ENCODE data around the gene KRTAP6-3.

Gene KRTAP6-3

DNA sequence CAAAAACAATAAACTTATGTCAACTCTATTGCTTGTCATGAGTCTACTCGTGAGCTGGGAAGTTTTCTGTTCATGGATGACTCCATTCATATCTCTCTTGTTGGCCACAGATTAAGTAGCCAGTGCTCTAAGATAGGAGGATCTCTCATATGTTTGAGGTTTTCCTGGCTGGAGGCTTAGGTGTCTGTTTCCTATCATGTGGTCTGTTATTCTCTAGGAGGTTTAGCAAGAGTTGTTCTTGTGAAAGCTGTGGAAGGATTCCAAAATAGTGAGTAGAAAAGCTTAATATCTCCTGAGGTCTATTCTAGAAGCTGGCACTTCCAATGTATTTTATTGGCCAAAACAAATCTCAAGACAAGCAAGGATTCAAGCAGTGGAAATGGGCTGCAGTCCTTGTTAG is 37.0 kb downstream of the KRTAP6-3 start:
- Histone ChIP-seq H3K4me1 (ENCODE audit: control insufficient read depth, insufficient read depth, low read length) (no peaks in the 10 kb centered on the region), H3K27me3 (ENCODE audit: control insufficient read depth, insufficient read depth, low read length) (no peaks in the 10 kb centered on the region), H3K4me3 (ENCODE audit: low read length) (no peak overlapping the region), H3K36me3 (ENCODE audit: control insufficient read depth, insufficient read depth, low read length) (no peaks in the 10 kb centered on the region), H3K9ac (ENCODE audit: low read length) (no peak overlapping the region), H3K9me3 (ENCODE audit: control insufficient read depth, low read length) (no peaks in the 10 kb centered on the region)

DNA sequence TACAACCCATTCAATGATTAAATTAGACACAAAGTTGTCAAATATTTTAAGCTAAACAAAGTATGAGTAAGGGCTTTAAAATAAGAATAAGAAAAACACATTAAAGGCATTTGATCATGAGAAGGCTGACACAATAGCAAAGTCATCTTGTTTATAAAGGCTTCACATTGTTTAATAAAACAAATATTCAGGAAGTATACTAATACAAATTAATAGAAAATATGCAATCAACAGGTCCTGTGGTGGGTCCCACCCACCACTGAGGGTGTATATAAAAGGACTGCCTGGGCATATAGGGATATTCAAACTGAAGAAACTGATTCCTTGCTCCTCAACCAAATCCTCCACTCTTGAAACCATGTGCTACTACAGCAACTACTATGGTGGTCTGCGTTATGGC is 42.7 kb downstream of the KRTAP6-3 start, which contains the start of gene KRTAP20-2:
Gene KRTAP20-2 (plus strand): TSS at position 301 of the 400 bp plus-strand sequence. CDS start 58 bp downstream, at position 359.
- H3K9ac ChIP-seq (ENCODE audit: low read length) = no peak within 1 kb of the TSS
- no peaks in the 10 kb centered on the region for H3K4me1 ChIP-seq (ENCODE audit: control insufficient read depth, insufficient read depth, low read length)
- no peak within 1 kb of the TSS for H3K4me3 ChIP-seq (ENCODE audit: low read length)
- H3K36me3 ChIP-seq (ENCODE audit: control insufficient read depth, insufficient read depth, low read length) = no peaks in the 10 kb centered on the region
- H3K27me3 ChIP-seq (ENCODE audit: control insufficient read depth, insufficient read depth, low read length) = no peaks in the 10 kb centered on the region
- no peaks in the 10 kb centered on the region for H3K9me3 ChIP-seq (ENCODE audit: control insufficient read depth, low read length)

DNA sequence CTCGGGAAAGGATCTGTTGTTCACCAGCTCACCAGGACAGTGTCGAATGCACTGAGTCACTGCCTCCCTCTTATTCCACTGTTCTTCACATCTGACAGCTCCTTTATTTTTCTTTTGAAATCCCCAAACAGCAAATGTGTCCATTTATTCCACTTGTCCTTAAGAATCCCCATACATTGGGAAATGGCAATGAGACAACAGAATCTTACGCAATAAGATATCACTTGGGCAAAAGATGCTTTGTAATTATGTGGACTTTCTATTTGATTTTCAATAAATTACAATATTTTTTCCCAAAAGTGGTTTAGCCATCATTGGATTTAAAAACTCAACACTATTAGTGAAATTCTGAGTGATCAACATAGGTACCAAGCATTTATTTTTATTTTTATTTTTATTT is 46.4 kb downstream of the KRTAP6-3 start:
- Histone ChIP-seq H3K4me1 (ENCODE audit: control insufficient read depth, insufficient read depth, low read length) (no peaks in the 10 kb centered on the region), H3K9ac (ENCODE audit: low read length) (no peak overlapping the region), H3K9me3 (ENCODE audit: control insufficient read depth, low read length) (no peaks in the 10 kb centered on the region), H3K4me3 (ENCODE audit: low read length) (no peak overlapping the region), H3K27me3 (ENCODE audit: control insufficient read depth, insufficient read depth, low read length) (no peaks in the 10 kb centered on the region), H3K36me3 (ENCODE audit: control insufficient read depth, insufficient read depth, low read length) (no peaks in the 10 kb centered on the region)

GRCh38 chr21:30642564-30642963 is 50.3 kb downstream of the KRTAP6-3 start, which contains the start of gene KRTAP20-3:
TSS of gene KRTAP20-3 (plus strand) at chr21:30642864.
- H3K9me3 ChIP-seq (ENCODE audit: control insufficient read depth, low read length) = no peaks in the 10 kb centered on the region
- no peak within 1 kb of the TSS for H3K9ac ChIP-seq (ENCODE audit: low read length)
- no peaks in the 10 kb centered on the region for H3K36me3 ChIP-seq (ENCODE audit: control insufficient read depth, insufficient read depth, low read length)
- no peak within 1 kb of the TSS for H3K4me3 ChIP-seq (ENCODE audit: low read length)
- H3K27me3 ChIP-seq (ENCODE audit: control insufficient read depth, insufficient read depth, low read length) = no peaks in the 10 kb centered on the region
- H3K4me1 ChIP-seq (ENCODE audit: control insufficient read depth, insufficient read depth, low read length) = no peaks in the 10 kb centered on the region
